Measurements from ENCODE around the gene BBC3.

DNA sequence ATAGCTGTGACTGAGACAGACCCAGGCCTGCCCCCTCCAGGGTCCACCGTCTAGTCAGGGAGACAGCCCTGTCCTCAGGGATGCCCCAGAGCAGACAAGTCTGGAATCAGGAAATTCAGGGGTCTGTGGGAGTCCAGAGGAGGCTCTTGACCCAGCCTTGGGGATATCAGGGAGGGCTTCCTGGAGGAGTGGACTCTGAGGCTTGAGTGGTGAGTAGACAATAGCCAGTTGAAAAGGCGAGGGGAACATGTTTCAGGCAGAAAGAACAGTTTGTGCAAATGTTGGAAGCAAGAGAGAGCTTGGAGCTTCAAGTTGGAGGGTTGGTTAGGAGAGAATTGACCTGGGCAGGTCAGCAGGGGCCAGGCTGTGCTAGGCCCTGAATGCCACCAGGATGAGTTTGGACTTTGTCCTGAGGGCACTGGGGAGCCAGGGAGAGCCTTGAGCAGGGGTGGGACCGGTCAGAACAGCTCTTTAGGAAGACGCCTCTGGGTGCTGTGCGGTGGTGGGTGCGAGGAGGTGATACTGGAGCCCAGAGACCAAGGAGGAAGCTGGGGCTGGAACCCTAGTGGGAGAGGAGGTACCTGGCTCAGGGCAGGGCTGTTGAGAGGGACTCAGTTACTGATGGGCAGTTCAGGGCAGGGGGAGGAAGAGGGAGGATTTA is 28.0 kb upstream of the BBC3 start:
- TF ChIP-seq POLR2A (IDR thresholded peaks at IDR 0.05; ENCODE audit: low read depth, low read length) (no peak), POLR2AphosphoS5 (IDR thresholded peaks at IDR 0.05; ENCODE audit: low read depth, low read length) (no peak)
